Esophagus muscularis mucosa (tissue), 4 donors: ENCODE data around the gene SSRP1. TPM values are rescaled to one million over a fixed set of nuclear protein-coding genes. Genes with fewer than 3 reads are reported as not detected.

Experiments
- DNase-seq: peaks from one replicate; pipeline ENCODE4 v3.0.0-alpha.2; 2017; ENCODE audit errors: extremely low spot score
- H3K27ac ChIP-seq, 4 donors: fragments of 200-600 bp; sonication (generic); replicated peaks in 1 of 4; 1 replicate in 3 of 4; 2 replicates in 1 of 4; pipeline ENCODE4 v1.5.1; 2016 to 2019; ENCODE audit warnings: mild to moderate bottlenecking in 1 of 4
- H3K27me3 ChIP-seq, 4 donors: fragments of 200-600 bp; sonication (generic); one replicate each; pipeline versions ENCODE4 v1.5.1 to v1.6.0; 2016 to 2019
- H3K36me3 ChIP-seq, 4 donors: fragments of 200-600 bp; sonication (generic); one replicate each; pipeline ENCODE4 v1.5.1; 2016 to 2019
- H3K4me1 ChIP-seq, 4 donors: fragments of 200-600 bp; sonication (generic); one replicate each; pipeline ENCODE4 v1.5.1; 2016 to 2019
- H3K4me3 ChIP-seq, 4 donors: fragments of 200-600 bp; sonication (generic); 1 replicate in 2 of 4; 2 replicates in 2 of 4; pipeline ENCODE4 v1.5.1; 2016 to 2019; ENCODE audit warnings: mild to moderate bottlenecking in 4 of 4, moderate library complexity in 1 of 4
- H3K9me3 ChIP-seq, 4 donors: fragments of 200-600 bp; sonication (generic); 1 replicate in 3 of 4; 2 replicates in 1 of 4; pipeline ENCODE4 v1.5.1; 2016 to 2019
- CTCF ChIP-seq, 3 experiments: fragments of 200-600 bp in 2 of 3; fragments of 450-650 bp in 1 of 3; sonication (generic) in 2 of 3; IDR thresholded peaks; one replicate each; pipeline ENCODE4 v1.5.1; 2017 to 2019; ENCODE audit warnings: antibody characterized with exemption in 3 of 3, mild to moderate bottlenecking in 2 of 3, moderate library complexity in 1 of 3
- EP300 ChIP-seq: sonication (generic); formaldehyde crosslinking; IDR thresholded peaks from one replicate; pipeline ENCODE4 v1.6.1; 2017; ENCODE audit warnings: antibody characterized with exemption
- POLR2A ChIP-seq: fragments of 450-650 bp; IDR thresholded peaks from one replicate; pipeline ENCODE4 v1.6.1; 2017; ENCODE audit warnings: antibody characterized with exemption, moderate library complexity, mild to moderate bottlenecking, low read depth
- POLR2AphosphoS5 ChIP-seq, 2 donors: sonication (generic); formaldehyde crosslinking; IDR thresholded peaks; one replicate each; pipeline ENCODE4 v1.6.1; 2017; ENCODE audit warnings: antibody characterized with exemption in 2 of 2
- WGBS: methylation state at CpG from one replicate; pipeline ENCODE4 v1.1.5; 2018; 5-methylcytosine and 5-hydroxymethylcytosine counted together
- intact Hi-C: fragments of 100-400 bp; cut with DNase I; formaldehyde crosslinking; loops from one replicate; pipeline ENCODE4 v1.15.1; 2023
- total RNA-seq, 4 donors: library from RNA; depleted of rRNA; stranded (reverse); fragments of >200 nt; gene quantifications; one replicate each; pipeline versions ENCODE4 v1.1.0 to v1.2.1, GENCODE V29; 2016

SSRP1 gene
- total RNA-seq, 4 donors from 2014 or later = 74.6 to 101 (median 88.1) TPM

- no peak for TF ChIP-seq EP300
- TF ChIP-seq POLR2AphosphoS5 (IDR thresholded peaks at IDR 0.05) = no peak
- no peak for TF ChIP-seq POLR2A
- TF ChIP-seq CTCF (IDR thresholded peaks at IDR 0.05) = no peak
- H3K36me3 ChIP-seq = no peaks in the 10 kb centered on the region
- peaks cover 0 to 4% (median 0%) of the 10 kb centered on the region in 4 donors for H3K4me1 ChIP-seq
- H3K27me3 ChIP-seq = peaks cover 0 to 18% (median 0%) of the 10 kb centered on the region in 4 donors
- no peak overlapping the region for H3K4me3 ChIP-seq
- WGBS = 62% methylated on average over 5 of the region's 5 CpGs
- no peaks in the 10 kb centered on the region for H3K9me3 ChIP-seq
- no peak for DNase-seq
- intact Hi-C loops = no loop called here
- H3K27ac ChIP-seq = no peak overlapping the region
These were observed 41.4 kb upstream of the SSRP1 start for GRCh38 chr11:57377107-57377506.

- peaks cover 0 to 4% (median 0%) of the 10 kb centered on the region in 4 donors for H3K4me1 ChIP-seq
- 71% methylated on average over 20 of the region's 26 CpGs for WGBS
- intact Hi-C loops = no loop called here
These were observed 40.7 kb upstream of the SSRP1 start for GRCh38 chr11:57376095-57377090.

GRCh38 chr11:57375490-57375889, 39.8 kb upstream of the SSRP1 start:
- H3K27me3 ChIP-seq = peaks cover 0 to 18% (median 0%) of the 10 kb centered on the region in 4 donors
- no peaks in the 10 kb centered on the region for H3K36me3 ChIP-seq
- DNase-seq = no peak
- 72% methylated on average over 2 of the region's 2 CpGs for WGBS
- H3K27ac ChIP-seq = no peak overlapping the region
- peaks cover 0 to 4% (median 0%) of the 10 kb centered on the region in 4 donors for H3K4me1 ChIP-seq
- intact Hi-C loops = no loop called here
- TF ChIP-seq POLR2AphosphoS5 (IDR thresholded peaks at IDR 0.05) (no peak), CTCF (IDR thresholded peaks at IDR 0.05) (no peak), EP300 (no peak), POLR2A (no peak)
- H3K4me3 ChIP-seq = no peak overlapping the region
- H3K9me3 ChIP-seq = no peaks in the 10 kb centered on the region

More at GRCh38 chr11:57376095-57377090, 40.7 kb upstream of the SSRP1 start:
- Histone ChIP-seq H3K27ac (no peak overlapping the region), H3K36me3 (no peaks in the 10 kb centered on the region), H3K4me3 (no peak overlapping the region), H3K9me3 (no peaks in the 10 kb centered on the region), H3K27me3 (peaks cover 0 to 18% (median 0%) of the 10 kb centered on the region in 4 donors)
- no peak for DNase-seq
- no peak for TF ChIP-seq POLR2AphosphoS5 (IDR thresholded peaks at IDR 0.05)
- no peak for TF ChIP-seq CTCF (IDR thresholded peaks at IDR 0.05)
- TF ChIP-seq EP300 = no peak
- no peak for TF ChIP-seq POLR2A

GRCh38 chr11:57374966-57375365, 39.3 kb upstream of the SSRP1 start:
- H3K4me1 ChIP-seq = peaks cover 0 to 4% (median 0%) of the 10 kb centered on the region in 4 donors
- H3K27ac ChIP-seq = no peak overlapping the region
- no peak overlapping the region for H3K4me3 ChIP-seq
- intact Hi-C loops = no loop called here
- H3K36me3 ChIP-seq = no peaks in the 10 kb centered on the region
- DNase-seq = no peak
- WGBS = 92% methylated on average over 3 of the region's 3 CpGs
- peaks cover 0 to 18% (median 0%) of the 10 kb centered on the region in 4 donors for H3K27me3 ChIP-seq
- no peaks in the 10 kb centered on the region for H3K9me3 ChIP-seq
- no peak for TF ChIP-seq EP300
- TF ChIP-seq CTCF (IDR thresholded peaks at IDR 0.05) = no peak
- TF ChIP-seq POLR2AphosphoS5 (IDR thresholded peaks at IDR 0.05) = no peak
- TF ChIP-seq POLR2A = no peak
